ENCODE measurements around the gene DAB2IP.

The DAB2IP gene

DNA sequence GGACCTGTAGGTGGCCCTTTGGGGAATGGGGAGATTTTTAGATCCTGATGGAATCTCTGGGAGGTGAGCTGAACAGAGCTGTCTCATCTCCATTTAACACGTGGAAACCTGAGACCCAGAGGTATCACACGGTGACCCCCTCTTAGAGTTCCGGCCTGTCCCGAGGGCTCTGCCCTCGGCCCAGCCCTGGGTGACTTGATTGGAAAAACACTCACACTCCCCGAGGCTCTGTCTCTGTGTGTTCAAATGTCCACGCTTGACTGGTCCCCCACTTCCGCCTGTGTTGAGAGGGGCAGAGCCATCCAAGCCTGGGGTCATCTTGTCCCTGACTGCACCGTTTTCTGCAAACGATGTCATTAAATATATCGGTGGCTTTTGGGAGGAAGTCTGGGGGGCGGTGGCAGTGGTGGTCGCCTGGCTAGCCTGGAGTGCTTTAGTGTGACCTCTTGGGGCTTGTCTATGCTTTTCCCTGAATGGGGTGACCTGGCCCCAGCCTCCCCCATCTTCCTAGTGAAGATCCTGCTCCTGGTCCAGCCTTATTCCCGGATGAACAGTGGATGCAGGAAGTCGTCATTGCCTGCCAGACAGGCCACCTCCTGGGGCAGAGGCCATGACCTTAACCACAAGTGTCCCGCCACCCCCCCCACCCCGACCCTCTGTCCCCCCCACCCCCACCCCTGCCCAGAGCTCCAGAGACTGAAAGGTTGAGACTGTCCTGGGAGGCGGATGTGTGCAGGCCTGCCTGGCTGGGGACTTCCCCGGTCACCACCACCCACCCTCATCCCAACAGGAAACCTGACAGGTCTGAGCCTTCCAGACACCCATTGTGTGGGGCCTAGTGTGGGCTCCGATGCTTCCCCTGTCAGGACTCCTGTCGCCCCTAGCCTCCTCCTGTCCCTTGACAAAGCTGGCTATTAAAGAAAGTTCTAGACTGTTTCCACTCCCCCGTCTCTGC is 5.3 kb upstream of the DAB2IP start:
- no peak for DNase-seq

DNA sequence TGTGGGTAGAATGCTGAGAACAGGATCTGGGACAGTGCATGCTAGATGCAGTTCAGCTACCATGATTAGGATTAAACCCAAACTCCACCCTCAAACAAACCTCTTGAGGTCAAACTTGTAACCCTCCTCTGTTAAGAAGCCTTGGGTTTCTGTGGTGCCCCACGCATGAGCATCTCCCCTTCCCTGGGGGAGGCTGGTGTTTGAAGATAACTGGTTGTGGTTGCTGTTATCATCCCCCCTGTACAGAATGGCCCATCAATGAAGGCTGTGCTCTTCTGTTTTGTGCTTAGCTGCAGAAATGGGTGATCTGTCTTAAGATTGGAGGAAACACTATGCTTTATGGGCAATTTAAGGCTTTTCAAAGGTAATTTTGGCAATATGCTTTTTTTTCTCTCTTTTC is 4.4 kb upstream of the DAB2IP start:
- no peak for DNase-seq

DNA sequence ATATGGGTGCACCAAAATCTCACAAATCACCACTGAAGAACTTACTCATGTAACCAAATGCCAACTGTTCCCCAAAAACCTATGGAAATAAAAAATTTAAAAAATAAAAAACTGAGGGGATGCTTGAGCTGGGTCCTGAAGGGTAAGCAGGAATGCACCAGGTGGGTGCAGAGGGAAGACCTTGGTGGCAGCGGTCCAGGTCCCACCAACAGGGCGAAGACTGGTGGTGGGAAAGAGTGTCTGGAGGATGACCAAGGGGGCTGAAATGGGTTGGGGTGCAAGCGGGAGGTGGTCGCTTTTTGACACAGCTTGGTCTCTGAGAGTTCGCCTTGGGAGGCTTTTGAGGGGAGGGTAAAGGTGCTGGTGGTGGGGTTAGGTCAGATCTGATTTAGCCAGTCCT is 3.3 kb upstream of the DAB2IP start:
- DNase-seq = no peak

DNA sequence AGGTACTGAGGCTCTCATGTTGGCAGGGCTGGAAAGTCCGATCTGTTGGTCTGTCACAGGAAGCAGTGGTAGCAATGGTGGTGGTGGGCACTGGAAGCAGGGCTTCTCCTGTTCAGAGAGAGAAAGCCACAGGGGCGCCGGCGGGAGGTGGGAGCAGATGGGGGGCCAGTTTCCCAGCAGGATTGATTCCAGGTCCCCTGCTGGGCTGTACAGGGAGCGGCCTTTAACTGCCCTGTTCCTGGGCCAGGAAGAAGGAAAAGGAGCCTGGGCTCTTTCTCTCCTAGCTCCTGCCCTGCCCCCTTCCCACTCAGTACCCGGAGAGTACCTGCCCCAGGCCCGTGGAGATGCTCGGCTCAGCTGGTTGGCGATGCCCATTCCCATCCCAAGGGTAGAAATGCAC is 2.6 kb upstream of the DAB2IP start:
- no peak for DNase-seq

DNA sequence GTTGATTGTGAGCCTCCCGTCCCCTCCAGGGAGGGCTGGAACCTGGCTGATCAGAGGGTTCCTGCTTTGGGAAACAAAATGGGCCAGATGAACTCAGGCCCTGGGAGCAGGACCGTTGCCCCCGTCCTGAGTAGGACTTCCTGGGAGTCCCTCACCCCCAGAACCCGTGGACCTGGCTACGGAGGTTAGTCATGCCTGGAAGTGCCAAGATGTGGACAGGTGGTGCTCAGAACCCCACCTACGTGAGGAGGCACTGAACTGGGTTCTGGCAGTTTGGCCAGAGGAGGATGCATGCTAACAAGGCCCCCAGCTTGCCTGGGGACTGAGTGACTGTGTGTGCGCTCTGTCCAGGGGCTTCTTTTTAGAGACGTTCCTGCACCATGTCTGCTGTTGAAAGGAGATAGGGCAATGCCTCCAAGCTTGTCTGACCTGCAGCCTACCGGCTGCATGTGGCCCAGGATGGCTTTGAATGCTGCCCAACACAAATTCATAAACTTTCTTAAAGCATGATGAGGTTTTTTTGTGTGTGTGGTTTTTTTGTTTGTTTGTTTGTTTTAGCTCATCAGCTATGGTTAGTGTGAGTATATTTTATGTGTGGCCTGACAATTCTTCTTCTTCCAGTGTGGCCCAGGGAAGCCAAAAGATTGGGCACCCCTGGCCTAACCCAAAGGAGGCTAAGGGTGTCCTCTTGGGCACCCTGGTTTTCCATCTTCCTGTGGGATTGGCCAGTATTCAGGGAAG is 1.8 kb upstream of the DAB2IP start:
- DNase-seq = no peak

DNA sequence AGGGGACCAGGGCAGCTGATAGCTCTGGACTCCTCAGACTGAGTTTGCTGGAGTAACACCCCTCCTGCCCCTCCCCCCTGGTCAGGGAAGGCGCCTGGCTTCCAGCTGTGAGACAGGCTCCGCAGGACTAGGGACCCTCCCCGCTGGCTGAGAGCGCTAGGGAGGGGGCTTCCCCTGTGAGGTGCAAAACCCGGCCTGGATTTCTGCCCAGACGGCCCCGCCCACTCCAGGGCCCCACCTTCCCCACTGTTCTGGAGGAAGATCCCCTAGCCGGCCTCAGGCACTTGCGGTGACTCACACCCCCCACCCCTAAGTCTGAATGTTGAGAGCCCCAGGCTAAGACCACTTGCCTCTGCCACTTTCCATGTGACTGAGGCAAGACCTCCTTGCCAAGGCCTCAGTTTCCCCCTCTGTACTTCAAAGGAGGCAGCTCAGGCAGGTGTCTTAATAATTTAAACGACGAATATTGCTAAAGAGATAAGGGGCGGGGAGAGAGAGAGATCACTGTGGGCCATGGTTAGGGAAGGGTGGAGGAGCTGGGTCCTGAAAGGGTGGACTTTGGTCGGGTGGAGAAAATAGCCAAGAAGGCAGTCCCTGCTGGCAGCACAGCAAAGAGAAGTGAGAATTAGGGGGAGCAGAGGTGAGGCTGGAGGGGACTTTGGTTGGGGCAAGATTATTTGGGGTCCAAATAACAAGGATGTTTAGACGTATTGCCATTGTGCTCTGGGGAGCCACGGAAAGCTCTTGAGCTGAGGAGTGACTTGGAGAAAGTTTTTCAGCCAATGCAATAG is 1.0 kb upstream of the DAB2IP start:
- no peak for DNase-seq

DNA sequence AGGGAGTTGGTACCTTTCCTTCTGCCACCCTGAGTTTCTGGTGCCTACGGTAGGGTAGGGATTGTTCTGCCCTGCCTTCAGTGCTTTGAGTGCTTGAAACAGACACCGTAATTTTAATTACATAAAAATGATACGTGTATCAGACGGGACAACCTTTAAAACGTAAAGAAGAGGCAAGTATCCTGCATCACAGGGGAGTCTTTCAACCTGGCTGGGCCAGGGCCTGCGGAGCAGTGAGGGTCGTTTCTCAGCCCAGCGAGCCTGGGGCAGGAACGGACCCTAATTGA is 483 bp upstream of the DAB2IP start:
- no peak for DNase-seq

DNA sequence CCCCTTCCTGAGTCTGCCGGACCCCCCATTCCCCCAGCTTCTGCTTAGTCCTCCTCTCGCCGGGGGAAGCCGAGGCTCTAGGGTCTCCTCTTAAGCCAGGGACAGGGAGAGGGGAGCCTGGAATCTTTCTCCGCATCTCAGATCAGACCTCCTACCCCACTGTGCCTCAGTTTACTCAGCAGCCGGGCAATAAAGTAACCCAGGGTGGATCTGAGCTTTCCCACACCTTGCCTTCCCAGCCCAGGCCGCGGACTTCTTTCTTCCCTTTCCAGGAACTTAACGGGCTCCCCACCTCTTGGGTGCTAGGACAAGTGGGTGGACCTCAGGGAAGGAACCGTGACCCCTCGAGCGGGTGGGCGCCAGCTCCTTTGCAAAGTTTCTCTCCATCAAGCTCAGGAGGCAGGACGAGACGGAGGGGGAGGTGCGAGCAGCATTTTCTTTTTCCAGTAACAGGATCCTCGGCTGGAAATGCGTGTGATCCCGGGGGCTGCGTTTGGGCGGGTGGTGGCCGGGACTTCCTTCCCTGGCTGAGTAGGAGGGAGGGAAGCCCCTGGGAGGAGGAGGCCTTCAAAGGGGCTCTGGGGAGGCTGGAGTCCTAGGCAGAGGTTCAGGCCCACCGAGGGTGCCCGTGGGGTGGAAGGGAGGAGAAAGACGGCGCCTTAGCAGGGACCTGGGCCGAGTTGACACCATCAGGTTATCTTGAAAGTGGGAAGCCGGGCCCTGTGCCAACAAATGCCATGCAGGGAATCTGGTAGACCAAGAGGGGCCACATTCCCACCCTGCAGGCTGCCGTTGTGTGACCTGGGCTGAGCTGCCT is 795 bp downstream of the DAB2IP start:
- no peak for DNase-seq

DNA sequence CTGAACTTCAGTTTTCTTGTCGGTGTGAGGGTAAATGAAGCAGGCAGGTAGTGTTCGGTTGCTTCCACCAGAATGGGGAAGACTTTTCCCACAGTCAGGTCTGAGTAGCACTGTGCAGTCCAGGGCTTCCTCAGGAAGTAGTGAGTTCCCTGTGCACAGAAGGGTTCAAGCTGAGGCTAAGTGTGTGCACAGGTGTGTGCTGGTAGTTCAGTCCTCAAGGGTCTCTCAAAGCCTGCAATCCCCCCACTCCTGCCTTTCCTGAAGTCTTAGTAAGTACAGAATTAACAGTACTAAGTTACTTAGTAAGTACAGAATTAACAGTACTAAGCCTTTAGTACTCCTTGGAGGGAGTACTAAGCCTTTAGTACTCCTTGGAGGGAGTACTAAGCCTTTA is 1.4 kb downstream of the DAB2IP start:
- DNase-seq = no peak

DNA sequence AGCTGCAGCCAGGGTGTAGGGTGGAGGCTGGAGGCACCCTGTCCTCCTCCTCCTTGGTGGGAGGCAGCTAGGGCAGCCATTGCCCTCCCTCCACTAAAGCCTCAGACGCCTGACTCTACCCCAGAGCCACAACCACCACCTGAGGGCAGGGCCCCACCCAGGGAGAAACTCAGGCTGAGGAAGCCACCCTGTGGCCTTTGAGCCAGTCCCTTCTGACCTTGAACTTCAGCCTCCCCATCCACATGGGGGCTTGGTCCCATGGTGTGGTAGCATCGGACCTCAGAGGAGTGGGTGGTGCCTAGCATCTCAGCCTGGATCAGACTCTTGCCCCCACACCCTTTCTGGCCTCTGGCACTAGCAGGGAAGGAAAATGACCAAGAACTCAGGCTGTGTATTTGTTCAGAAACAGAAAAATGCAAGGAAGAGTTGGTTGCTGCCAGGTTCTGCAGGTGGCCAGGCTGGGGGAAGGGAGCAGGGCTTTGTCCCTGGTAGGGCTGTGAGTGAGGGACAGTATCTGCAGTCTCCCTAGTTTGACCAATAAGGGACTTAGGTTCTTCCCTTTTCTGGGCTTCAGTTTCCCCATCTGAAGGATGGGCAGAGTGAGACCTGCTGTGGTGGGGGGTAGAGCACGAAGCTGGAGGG is 3.2 kb downstream of the DAB2IP start:
- no peak for DNase-seq

DNA sequence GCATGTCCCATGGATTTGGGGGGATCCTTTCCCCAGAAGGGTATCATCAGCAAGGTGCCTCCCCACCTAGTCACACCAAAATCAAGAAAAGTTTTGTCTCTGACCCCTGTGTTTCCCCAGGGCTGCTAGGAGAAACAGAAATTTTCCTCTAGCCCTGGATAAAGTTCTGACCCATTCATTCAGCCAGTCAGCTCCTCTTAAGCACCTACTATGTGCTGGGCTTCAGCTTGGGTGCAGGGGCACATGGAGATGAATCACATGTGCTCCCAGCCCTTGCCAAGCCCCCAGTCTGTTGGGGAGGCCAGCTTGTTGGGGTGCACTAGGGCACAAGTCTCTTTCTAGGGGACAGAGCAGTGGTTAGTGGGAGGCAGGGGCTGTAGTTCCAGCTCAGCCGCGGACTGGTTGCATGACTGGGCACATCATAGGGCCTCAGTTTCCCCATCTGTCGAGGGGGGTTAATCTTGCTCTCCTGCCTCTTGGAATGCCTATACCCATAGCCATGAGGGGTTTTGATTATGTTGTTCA is 3.9 kb downstream of the DAB2IP start:
- DNase-seq = no peak

DNA sequence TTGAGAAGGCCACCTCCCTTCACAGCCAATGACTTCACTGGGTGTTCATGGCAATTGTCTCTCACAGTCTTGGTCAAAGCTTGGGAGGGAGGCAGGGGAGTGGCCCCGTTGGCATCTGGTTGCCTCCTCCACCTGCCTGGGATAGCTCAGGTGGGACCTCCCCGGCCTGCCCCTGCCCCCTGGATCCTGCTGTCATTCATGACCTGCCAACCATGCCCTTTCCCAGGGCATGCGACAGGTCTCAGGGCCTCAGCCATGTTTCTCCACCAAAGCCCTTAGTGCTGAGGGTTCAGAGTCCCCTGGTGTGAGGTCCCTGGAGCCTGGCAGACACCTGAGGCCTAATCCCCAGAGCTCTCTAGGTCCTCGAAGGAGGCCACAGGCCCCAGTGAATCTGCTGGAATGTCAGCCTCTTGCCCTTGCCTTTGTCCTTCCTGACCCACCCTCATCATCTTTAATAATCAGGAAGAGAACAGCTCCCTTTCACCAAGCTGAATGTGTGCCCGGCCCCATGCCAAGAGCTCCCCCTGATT is 5.6 kb downstream of the DAB2IP start:
- no peak for DNase-seq

DNA sequence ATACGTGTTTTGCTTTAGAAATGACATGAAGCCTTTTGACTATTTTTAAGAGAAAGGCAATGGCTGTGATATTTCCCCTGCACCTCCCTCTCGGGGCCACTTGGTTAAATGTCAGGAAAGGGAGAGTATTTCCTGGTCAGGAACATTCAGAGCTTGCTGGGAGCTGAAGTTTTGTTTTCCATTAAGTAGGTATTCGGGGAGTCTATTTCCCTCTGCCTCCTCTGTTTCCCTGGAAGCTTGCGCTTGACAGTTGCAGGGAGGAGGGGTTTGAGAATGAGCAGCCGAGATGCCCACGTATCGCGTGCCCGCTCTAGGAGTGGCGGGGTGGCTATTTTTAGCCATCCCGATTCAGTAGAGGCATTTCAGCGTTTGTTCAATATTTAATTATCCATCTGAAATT is 6.7 kb downstream of the DAB2IP start:
- DNase-seq = no peak

DNA sequence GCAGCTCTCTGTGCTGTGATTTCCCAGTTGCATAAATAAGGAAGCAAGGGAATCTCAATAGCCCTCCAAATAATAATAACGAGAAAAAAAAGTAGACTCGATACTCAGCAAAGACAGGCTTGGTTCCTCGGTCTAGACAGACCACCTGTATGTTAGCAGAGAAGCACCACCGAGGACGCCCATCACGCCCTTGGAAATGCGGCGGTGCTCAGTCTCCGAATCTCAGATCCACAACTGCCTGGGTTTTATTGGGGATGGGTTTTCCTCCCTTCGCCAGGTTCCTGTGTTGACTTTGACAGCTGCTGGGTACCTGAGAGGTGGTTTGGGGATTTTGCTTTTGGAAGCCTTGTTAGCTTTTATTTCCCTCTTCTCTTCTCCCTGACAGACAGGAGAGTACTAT is 7.2 kb downstream of the DAB2IP start:
- no peak for DNase-seq

DNA sequence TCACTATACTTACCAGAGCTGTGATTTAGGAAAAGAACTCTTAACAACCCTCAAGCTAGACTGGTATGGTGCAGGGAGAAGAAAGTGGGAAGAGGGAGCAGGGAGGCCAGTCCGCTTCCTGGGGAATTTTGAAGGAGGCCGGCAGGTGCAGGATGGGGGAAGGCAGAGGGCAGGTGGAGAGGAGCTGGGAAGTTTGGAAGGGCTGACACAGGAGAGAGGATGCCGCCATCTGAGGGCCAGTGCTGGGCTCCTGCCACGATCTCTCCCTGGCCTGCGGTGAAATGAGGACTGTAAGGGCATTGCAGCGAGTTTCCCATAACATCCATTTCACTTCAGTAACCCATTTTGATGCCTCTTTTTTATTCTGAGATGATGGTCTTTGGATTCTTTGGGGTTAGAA is 8.9 kb downstream of the DAB2IP start:
- no peak for DNase-seq

DNA sequence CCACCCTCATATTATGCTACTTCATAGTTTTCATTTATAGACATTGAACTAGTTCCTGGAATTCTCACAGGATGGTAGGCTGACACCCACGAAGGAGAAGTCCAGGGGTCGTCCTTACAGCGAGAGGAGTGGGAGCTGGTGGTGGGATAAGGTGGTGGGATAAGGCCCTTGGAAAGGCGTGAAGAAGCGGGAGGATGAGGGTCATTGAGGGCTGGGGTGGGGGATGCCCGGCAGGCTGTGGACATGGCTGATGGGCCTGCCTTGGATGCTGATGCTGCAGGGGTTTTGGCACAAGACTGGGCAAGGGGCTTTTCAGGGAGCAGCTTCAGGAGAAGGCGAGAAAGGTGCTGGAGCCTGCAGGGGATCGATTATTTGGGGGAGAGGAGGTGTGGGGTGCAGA is 9.4 kb downstream of the DAB2IP start:
- DNase-seq = no peak

DNA sequence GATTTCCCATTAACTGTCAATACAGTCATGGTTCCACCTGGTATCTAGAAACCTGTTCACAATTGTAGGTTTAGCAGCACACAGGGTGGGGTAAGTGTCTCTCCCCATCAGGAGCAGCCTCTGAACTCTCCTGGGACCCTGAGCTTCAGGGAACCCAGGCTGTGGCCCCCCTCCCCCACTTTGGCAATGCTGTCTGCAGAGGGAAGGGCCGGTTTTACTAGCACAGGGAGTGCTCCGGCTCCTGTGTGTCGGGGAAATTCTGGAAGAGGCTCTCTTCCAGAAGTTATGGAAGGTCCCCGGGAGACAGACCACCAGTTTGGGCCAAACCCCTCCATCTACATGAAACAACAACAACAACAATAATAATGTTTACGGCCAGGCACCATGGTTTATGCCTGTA is 9.9 kb downstream of the DAB2IP start:
- DNase-seq = no peak

DNA sequence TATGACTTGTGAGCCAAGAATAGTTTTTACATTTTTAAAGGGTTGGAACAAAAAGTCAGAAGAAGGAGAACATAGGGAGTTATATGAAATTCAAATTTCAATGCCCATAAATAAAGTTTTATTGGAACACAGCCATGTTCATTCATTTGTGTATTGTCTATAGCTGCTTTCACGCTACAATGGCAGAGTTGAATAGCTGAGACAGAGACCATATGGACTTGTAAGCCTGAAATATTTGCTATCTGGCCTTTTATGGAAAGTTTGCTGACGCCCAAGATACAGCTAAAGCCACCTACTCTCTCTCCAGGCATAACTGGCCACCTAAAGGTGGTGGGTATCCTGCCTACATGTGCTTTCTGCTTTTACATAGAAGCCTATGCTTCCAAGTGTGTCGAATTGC is 10.9 kb downstream of the DAB2IP start:
- no peak for DNase-seq

DNA sequence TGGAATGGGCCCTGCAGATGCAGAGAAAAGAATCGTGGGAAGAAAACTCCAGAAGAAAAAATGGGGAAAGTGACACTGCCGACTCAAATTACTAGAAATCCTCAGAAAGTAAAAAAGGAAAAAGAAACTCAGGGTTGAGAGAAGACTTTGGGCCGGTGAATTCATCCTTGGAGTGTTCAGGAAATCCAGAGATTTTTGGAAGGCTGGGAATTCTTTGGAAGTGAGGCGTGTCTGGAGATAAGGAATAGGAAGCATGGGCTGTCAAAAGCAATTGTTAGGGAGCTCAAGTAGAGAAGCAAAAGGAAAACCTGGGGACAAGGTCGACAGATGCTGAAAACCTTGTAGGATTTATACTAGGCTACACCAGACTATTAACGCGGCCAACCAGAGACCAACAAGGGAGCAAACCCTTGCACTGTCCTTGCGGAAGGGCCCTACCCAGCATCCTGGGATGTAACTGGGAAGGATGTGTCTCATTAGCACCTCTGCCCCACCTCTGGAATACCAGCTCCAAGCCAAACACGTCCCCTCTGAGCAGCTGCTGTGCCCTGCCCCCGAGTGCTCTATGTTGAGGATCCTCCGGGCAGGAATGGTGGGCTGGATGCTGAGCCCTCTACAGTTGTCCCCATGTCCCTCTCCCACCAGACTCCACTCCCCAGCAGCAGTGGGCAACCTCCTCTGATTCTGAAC is 11.6 kb downstream of the DAB2IP start:
- DNase-seq = no peak

DNA sequence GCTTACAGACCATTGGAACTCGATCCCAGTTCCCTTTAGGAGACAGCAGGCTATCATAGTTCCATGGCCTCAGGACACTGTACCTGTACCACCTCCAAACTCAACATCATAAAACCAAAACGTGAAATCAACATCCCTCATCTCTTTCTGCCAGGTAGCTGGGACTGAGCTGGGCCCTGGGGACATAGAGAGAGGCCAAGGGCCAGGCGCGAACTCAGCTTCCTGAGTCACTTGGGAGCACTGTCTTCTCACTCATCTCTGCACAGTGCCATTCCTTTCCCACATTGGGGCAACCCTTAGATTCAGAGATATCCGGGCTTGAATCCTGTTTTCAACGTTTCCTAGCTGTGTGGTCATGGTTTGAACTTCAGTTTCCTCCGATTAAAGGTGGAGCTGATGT is 12.2 kb downstream of the DAB2IP start:
- DNase-seq = no peak

DNA sequence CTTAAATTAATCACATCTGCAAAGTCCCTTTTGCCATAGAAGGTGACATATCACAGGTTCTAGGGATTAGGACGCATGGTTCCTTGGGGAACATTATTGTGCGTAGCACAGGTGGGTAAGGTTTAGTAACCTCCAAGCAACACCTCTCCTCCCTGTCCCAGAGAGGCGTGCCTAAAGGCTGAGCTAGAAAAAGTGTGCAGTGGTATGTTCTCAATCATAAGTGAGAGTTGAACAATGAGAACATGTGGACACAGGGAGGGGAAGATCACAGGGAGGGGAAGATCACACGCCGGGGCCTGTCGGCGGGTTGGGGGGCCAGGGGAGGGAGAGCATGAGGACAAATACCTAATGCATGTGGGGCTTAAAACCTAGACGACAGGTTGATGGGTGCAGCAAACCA is 14.9 kb downstream of the DAB2IP start:
- DNase-seq = no peak
